Measurements from ENCODE around the gene PLG.
"Not testable (repeated sequence)": the region's sequence is repeated elsewhere in the genome, so short reads cannot be mapped to it uniquely, and the experiment has no call there.

The PLG gene

GRCh38 chr6:160795721-160796120, 93.7 kb downstream of the PLG start:
- no peak for TF ChIP-seq CTCF (IDR thresholded peaks at IDR 0.05; ENCODE audit: extremely low read depth, missing control alignments)
- no peak for DNase-seq (ENCODE audit: low spot score)

GRCh38 chr6:160798625-160799024, 96.6 kb downstream of the PLG start:
- no peak for TF ChIP-seq CTCF (IDR thresholded peaks at IDR 0.05; ENCODE audit: extremely low read depth, missing control alignments)
- DNase-seq (ENCODE audit: low spot score): no peak

- TF ChIP-seq CTCF (IDR thresholded peaks at IDR 0.05; ENCODE audit: extremely low read depth, missing control alignments): no peak
- DNase-seq (ENCODE audit: low spot score): no peak
These were observed 97.9 kb downstream of the PLG start for GRCh38 chr6:160799801-160800506.

GRCh38 chr6:160801418-160801817, 99.4 kb downstream of the PLG start:
- DNase-seq (ENCODE audit: low spot score): no peak
- TF ChIP-seq CTCF (IDR thresholded peaks at IDR 0.05; ENCODE audit: extremely low read depth, missing control alignments): no peak

GRCh38 chr6:160802049-160802448, 100.0 kb downstream of the PLG start:
- DNase-seq (ENCODE audit: low spot score): not testable (repeated sequence)
